ENCODE measurements around the gene KRTAP2-3.
A peak's percentile ranks its signal among the peaks of the same experiment; 100 is the strongest.

Gene KRTAP2-3

GRCh38 chr17:41026715-41027471 is 33.0 kb downstream of the KRTAP2-3 start, which contains the start of gene KRTAP1-5:
TSS of gene KRTAP1-5 (minus strand) at chr17:41027208. CDS start at chr17:41027155, 53 bp downstream.
- no peak for DNase-seq

DNA sequence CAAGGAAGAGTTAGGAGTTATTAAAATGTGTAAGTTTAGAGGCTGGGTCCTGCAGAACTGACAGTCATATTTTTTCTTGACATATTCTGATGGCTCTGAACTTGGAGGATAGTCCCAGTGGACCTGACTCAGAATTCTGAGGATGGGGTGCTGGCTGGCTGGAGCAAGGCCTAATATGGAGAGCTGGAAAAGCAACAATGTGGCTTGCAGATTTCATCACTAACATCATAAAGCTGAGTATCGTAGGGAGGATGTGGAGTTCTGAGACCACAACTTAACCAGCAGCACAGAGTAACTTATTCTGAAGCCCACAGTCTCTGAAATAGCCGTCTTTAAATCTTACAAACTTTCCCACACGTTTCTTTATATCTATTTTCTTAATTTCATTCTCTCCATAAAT is 35.2 kb downstream of the KRTAP2-3 start:
- DNase-seq, result no peak

GRCh38 chr17:41020336-41020735 is 39.6 kb downstream of the KRTAP2-3 start:
- DNase-seq, result no peak

- no peak for DNase-seq
Observed at GRCh38 chr17:41019415-41019814, 40.5 kb downstream of the KRTAP2-3 start.

GRCh38 chr17:41018541-41018940 is 41.4 kb downstream of the KRTAP2-3 start:
- peak; percentile 26 for DNase-seq

DNA sequence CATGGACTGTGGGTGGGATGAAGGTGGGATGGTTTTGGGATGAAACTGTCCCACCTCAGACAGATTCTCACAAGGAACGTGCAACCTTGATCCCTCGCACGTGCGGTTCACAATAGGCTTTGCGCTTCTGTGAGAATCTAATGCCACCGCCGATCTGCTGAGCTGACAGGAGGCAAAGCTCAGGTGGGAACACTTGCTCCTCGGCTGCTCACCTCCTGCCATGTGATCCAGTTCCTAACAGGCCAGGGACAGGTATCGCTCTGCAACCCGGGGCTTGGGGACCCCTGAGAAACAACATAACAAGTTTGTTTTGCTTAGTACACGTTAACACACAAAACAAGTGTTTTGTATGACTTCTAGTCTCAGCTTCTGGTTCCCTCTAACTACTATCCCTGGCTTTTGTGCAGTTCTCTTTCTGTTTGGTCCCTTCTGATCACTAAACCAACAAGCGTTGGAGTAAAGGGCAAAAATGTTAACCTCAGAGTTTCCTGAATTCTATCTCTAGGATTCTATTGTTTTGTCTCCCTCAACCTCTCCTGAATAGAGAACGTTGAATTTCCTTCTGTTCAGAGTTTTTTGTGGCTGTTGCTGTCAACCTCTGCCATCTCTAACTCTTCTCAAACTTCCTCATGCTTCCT is 43.2 kb downstream of the KRTAP2-3 start:
- DNase-seq, result no peak

GRCh38 chr17:41015454-41015853 is 44.5 kb downstream of the KRTAP2-3 start:
- DNase-seq, result no peak

DNA sequence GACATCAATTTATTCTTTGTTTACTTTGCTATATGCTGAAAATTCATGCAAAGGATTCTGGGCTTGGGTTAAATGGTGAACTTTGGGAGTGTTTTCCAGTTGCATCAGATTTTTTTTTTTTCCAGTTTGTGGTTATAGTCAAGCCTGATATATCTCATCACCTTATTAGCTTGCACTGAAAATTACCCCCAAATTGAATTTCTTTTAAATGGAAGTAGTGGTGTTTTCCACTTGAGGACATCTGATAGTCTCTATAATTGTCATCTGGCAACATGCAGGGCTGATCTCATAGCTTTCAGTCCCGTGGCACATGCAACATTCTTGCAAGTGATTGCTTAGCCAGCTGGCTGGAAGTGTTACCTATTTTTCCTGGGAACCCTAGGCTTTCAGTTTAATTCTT is 46.3 kb downstream of the KRTAP2-3 start:
- DNase-seq, result no peak

- no peak for DNase-seq
Observed at GRCh38 chr17:41013181-41013580, 46.7 kb downstream of the KRTAP2-3 start.

- no peak for DNase-seq
Observed at GRCh38 chr17:41012326-41013120, 47.4 kb downstream of the KRTAP2-3 start.

- no peak for DNase-seq
Observed at GRCh38 chr17:41010441-41010840, 49.5 kb downstream of the KRTAP2-3 start.

DNA sequence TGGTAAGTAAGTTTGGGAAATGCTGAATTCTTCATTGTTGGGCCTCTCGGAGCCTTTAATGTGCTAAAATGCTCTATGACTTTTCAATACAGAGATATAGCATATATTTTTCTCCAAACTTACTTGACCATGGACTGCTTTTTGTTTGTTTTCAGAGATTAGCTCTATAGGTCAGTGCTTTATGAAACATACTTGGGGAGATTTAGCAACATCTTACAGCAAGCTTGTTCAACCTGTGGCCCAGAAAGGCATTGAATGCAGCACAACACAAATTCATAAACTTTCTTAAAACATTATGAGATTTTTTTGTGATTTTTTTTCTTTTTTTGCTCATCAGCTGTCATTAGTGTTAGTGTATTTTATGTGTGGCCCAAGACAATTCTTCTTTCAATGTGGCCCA is 50.0 kb downstream of the KRTAP2-3 start:
- no peak for DNase-seq

GRCh38 chr17:41009301-41009760 is 50.6 kb downstream of the KRTAP2-3 start:
- no peak for DNase-seq

Measured in hematopoietic multipotent progenitor cell treated with erythropoietin and hydrocortisone succinate and interleukin-3 and kit ligand, for 4 days (in vitro differentiated cells).